ENCODE data around the gene DMRT3. TPM values are rescaled to one million over a fixed set of nuclear protein-coding genes. Genes with fewer than 3 reads are reported as not detected.

The DMRT3 gene, protein sequence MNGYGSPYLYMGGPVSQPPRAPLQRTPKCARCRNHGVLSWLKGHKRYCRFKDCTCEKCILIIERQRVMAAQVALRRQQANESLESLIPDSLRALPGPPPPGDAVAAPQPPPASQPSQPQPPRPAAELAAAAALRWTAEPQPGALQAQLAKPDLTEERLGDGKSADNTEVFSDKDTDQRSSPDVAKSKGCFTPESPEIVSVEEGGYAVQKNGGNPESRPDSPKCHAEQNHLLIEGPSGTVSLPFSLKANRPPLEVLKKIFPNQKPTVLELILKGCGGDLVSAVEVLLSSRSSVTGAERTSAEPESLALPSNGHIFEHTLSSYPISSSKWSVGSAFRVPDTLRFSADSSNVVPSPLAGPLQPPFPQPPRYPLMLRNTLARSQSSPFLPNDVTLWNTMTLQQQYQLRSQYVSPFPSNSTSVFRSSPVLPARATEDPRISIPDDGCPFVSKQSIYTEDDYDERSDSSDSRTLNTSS
- total RNA-seq (not detected), polyA plus RNA-seq (0.09 TPM)

DNA sequence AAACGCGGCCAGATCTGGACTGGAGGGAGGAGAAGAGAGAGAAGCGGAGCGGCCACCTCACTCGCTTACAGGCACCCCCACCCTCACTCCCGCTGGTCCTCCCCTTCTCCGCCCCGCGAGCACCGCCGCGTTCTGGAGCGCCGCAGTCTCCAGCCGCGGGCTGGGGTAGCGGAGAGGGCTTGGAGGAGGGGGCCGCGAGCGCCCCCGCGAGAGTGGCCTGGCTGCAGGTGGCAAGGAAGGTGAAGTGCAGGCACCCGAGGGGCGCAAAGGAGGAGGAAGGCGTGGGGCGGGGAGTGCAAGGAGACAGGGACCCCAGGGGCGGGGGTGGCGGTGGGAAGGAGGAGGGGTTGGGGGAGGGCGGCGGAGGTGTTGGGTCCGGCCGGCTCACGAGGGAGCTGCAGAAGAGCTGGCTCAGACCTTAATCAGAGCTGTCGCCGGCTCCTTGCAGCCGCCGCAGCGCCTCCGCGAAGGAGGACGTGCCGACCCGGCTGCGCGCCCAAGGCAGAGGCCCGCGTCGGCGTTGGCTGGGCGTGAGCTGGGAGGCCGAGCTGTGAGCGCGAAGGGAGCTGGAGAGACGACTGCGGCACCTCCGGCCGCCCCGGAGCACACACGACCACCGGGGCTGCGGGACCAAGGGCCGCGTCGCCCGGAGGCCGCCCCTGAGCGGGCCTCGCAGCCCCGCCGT is at the start of gene DMRT3:
Gene DMRT3 (plus strand): TSS at position 398 of the 685 bp plus-strand sequence. CDS start 347 bp downstream, outside the sequence.
- Histone ChIP-seq H3K4me3 (ENCODE audit: low read depth, low read length) (no peak within 1 kb of the TSS), H3K36me3 (ENCODE audit: insufficient read depth) (no peaks in the 10 kb centered on the region), H3K27ac (ENCODE audit: low read depth) (no peak within 1 kb of the TSS), H3K4me1 (ENCODE audit: insufficient read depth) (no peaks in the 10 kb centered on the region)
- DNase-seq (ENCODE audit: extremely low spot score) = no peak
- 1% methylated on average over 69 of the region's 70 CpGs for WGBS

DNA sequence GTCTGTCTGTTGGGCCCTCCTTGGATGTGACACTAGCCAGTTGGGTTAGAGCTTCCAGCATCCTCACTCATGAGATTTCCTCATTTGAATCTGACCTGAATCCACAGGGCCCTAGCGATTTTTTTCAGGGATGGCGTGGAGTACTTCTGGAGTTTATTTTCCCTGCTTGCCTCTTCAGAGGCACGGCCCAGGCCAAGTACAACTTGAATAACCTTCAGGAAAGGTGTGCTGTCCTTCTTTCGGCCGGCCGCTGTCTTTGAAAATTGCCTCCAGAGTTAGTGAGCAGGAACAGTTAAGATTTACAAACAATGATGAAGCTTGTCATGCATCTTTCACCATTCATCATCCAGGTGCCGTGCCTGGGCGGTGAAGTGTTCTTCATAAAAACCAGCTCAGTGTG is 49.5 kb upstream of the DMRT3 start:
- H3K36me3 ChIP-seq (ENCODE audit: insufficient read depth) = no peaks in the 10 kb centered on the region
- H3K4me1 ChIP-seq (ENCODE audit: insufficient read depth) = no peaks in the 10 kb centered on the region
- 87% methylated on average over 8 of the region's 8 CpGs for WGBS
- DNase-seq (ENCODE audit: extremely low spot score) = no peak
- no peak overlapping the region for H3K27ac ChIP-seq (ENCODE audit: low read depth)
- no peak overlapping the region for H3K4me3 ChIP-seq (ENCODE audit: low read depth, low read length)

DNA sequence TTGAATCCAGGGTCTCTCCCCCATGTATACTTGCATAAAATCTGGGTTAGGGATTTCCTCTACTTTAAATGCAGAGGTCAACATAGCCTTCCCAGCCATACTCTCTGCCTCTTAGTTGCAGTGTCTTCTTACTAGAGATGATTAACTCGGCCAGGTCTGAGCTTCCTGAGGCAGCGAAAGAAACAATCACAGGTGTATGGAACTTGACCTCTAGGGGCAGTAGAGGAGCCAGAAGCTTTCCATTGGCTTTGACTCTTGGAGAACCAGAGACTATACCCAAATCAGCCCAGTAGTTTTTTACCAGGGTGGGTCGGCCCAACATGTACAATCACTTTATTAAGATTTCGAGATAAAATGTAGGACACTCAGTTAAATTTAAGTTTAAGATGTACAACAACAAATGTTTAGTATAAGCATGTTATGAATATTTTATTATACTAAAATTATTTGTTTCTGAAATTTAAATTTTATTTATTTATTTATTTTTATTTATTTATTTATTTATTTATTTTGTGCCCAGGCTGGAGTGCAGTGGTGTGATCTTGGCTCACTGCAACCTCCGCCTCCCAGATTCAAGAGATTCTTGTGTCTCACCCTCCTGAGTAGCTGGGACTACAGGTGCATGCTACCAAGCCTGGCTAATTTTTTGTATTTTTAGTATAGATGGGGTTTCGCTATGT is 48.0 kb upstream of the DMRT3 start:
- WGBS = 74% methylated on average over 6 of the region's 6 CpGs
- Histone ChIP-seq H3K36me3 (ENCODE audit: insufficient read depth) (no peaks in the 10 kb centered on the region), H3K27ac (ENCODE audit: low read depth) (no peak overlapping the region), H3K4me3 (ENCODE audit: low read depth, low read length) (no peak overlapping the region), H3K4me1 (ENCODE audit: insufficient read depth) (no peaks in the 10 kb centered on the region)
- DNase-seq (ENCODE audit: extremely low spot score) = no peak

DNA sequence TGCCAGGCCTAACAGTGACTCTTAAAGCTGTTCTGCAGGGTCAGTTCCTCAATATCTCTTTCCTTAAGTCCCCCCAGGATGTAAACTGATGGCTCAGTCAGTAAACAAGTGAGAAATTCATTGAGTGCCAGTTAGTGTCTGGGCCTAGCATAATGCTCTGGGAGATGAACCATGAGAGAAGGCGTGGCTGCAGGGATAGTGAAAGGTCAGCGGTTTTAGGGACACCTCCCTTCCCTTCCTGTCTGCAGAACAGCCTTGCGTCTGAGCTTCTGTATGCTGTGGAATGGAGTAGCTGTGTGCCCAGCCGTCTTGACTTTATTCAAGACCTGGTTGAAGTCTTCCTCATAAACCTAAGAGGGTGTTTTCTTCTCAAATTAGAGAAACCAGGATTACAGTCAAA is 46.7 kb upstream of the DMRT3 start:
- no peak overlapping the region for H3K4me3 ChIP-seq (ENCODE audit: low read depth, low read length)
- WGBS = 74% methylated on average over 4 of the region's 4 CpGs
- H3K36me3 ChIP-seq (ENCODE audit: insufficient read depth) = no peaks in the 10 kb centered on the region
- H3K4me1 ChIP-seq (ENCODE audit: insufficient read depth) = no peaks in the 10 kb centered on the region
- DNase-seq (ENCODE audit: extremely low spot score) = no peak
- no peak overlapping the region for H3K27ac ChIP-seq (ENCODE audit: low read depth)

DNA sequence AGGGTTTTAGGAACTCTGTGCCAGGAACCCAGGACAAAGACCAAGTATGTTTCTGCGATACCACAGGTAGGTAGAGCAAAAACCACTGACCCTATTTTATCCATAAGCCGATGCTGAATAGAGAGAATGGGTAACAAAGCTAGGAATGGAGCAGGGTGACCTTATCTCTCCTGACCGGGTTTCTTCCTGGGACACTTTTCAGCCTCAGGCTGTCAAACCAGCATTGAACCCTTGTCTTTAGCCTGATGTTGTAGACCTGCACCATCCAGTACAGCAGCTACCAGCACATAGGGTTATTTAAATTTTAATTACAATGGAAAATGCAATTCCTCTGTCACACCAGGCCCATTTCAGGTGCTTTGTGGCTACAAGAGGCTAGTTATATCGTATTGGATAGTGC is 43.1 kb upstream of the DMRT3 start:
- DNase-seq (ENCODE audit: extremely low spot score) = no peak
- Histone ChIP-seq H3K27ac (ENCODE audit: low read depth) (no peak overlapping the region), H3K4me3 (ENCODE audit: low read depth, low read length) (no peak overlapping the region), H3K36me3 (ENCODE audit: insufficient read depth) (no peaks in the 10 kb centered on the region), H3K4me1 (ENCODE audit: insufficient read depth) (no peaks in the 10 kb centered on the region)
- WGBS = 79% methylated on average over 4 of the region's 4 CpGs

DNA sequence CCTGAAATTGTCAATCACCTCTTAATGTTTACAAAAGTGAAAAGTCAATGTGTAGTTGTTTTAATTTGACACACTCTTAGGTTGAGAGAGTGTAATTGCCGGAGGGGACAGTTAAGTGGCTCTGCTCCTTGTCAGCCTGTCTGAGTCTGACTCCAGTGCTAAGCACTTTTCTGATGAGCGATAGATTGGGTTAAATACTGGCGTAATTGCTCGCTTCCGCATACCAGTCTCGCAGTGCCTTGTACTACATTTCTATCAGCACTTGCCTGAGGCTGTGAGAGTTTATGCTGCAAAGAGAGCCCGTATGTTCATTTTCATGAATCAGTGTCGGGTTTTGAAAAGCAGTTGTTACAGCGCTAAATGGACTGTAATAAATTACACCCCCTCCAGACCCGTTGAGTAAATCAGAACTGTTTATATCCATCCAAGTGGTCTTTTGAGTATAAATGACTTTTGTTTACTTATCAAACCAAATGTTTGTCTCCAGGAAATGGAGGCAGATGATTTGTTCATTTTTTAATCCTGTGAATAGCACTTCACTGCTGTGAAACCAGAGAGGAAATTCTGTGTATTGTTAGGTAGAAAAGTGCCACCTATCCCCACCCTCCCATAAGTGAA is 41.0 kb upstream of the DMRT3 start:
- no peak overlapping the region for H3K27ac ChIP-seq (ENCODE audit: low read depth)
- no peaks in the 10 kb centered on the region for H3K36me3 ChIP-seq (ENCODE audit: insufficient read depth)
- WGBS = 14% methylated on average over 10 of the region's 10 CpGs
- no peak overlapping the region for H3K4me3 ChIP-seq (ENCODE audit: low read depth, low read length)
- peak; percentile 31 for DNase-seq (ENCODE audit: extremely low spot score)
- no peaks in the 10 kb centered on the region for H3K4me1 ChIP-seq (ENCODE audit: insufficient read depth)

DNA sequence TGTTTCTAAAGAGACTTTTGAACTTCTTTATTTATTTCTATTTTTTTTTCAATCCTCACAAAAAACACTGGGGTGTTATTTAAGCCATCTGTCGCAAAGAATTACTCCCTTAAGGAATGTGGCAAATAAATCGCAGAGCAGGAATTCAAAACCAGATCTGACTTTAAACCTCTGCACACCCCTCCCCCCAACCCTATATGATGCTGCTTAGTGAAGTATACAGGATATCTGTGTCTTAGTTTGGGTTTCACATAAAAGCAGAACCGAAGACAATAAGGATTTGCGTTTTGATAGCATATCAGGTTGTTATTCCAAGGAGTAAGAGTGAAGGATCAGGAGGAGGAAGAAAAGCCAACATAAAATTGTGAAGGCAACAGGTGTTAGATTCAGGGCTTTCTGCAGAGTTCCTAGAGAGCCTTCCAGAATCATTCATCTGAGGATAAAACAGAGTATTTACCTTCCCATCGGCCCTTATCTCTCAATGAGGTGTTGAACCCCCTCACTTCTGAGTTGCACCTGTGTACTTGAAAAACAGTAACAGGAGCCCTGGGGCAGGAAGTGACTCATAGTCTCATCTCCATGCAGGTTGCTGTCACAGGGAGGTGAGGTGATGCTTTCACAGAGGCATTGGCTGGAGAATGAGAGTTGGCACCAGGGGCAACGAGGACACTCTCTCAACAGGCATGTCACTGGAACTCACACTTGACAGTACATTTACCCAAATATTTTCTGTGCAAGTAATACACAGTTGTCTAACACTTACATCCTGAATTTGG is 33.5 kb upstream of the DMRT3 start:
- 46% methylated on average over 6 of the region's 6 CpGs for WGBS
- no peak overlapping the region for H3K27ac ChIP-seq (ENCODE audit: low read depth)
- H3K4me1 ChIP-seq (ENCODE audit: insufficient read depth) = no peaks in the 10 kb centered on the region
- no peak for DNase-seq (ENCODE audit: extremely low spot score)
- H3K36me3 ChIP-seq (ENCODE audit: insufficient read depth) = no peaks in the 10 kb centered on the region
- H3K4me3 ChIP-seq (ENCODE audit: low read depth, low read length) = no peak overlapping the region

DNA sequence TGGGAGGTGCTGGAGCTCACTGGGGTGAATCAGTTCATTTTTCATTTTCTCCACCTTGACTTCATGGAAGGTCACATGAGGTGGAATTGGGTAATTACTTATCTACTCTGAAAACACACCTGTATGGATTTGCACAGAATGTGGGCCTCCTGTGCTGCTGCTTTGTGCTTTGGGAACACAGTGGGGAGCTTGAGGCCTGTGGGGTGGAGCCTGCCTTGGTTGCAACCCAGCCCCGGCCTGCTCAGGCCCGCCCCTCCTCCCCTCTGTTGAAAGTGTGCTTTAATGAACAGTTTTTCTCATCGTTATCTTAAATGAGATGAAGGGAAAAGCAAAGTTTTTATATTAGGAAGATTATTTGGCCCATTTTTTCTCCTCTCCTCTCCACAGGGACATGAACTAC is 28.5 kb upstream of the DMRT3 start:
- Histone ChIP-seq H3K4me1 (ENCODE audit: insufficient read depth) (no peaks in the 10 kb centered on the region), H3K27ac (ENCODE audit: low read depth) (no peak overlapping the region), H3K4me3 (ENCODE audit: low read depth, low read length) (no peak overlapping the region), H3K36me3 (ENCODE audit: insufficient read depth) (no peaks in the 10 kb centered on the region)
- DNase-seq (ENCODE audit: extremely low spot score) = no peak
- 82% methylated on average over 3 of the region's 3 CpGs for whole genome bisulfite sequencing

DNA sequence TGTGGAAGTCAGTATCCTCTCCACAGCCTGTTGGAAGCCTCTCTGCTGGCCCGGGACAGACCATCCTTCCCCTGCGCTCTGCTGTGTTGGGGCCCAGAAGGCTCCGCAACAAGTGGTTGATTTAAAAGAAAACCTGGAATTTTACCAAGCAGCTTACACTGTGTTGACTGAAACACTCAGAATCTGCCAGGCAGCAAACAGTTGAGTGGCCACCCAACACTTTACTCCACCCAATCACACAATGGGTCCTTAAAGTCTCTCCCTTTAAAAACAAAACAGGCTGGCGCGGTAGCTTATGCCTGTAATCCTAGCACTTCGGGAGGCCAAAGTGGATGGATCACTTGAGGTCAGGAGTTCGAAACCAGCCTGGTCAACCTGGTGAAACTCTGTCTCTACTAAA is 28.0 kb upstream of the DMRT3 start:
- no peaks in the 10 kb centered on the region for H3K4me1 ChIP-seq (ENCODE audit: insufficient read depth)
- no peak overlapping the region for H3K4me3 ChIP-seq (ENCODE audit: low read depth, low read length)
- H3K27ac ChIP-seq (ENCODE audit: low read depth) = no peak overlapping the region
- WGBS = 85% methylated on average over 7 of the region's 7 CpGs
- H3K36me3 ChIP-seq (ENCODE audit: insufficient read depth) = no peaks in the 10 kb centered on the region
- no peak for DNase-seq (ENCODE audit: extremely low spot score)

DNA sequence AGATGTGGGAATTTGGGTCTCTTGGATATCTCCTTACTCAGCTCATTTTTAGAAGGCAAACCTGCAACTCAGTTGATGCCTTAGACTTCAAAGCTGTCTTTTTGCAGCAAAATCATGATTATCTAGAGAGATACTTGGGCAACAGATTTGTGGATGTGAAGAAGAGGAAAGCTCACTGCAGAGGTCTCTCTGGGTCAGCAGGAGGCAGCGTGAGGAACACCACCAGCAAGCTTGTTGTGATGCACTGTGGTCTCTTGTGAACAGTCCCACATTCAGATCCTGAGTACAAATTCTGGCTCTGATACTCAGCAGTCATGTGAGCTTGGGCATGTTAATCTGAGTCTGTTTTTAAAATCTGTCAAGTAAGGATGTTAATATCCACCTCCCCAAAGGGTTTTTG is 26.3 kb upstream of the DMRT3 start:
- Histone ChIP-seq H3K4me1 (ENCODE audit: insufficient read depth) (no peaks in the 10 kb centered on the region), H3K4me3 (ENCODE audit: low read depth, low read length) (no peak overlapping the region), H3K27ac (ENCODE audit: low read depth) (no peak overlapping the region), H3K36me3 (ENCODE audit: insufficient read depth) (no peaks in the 10 kb centered on the region)
- 59% methylated on average over 1 of the region's 1 CpG for WGBS
- no peak for DNase-seq (ENCODE audit: extremely low spot score)

DNA sequence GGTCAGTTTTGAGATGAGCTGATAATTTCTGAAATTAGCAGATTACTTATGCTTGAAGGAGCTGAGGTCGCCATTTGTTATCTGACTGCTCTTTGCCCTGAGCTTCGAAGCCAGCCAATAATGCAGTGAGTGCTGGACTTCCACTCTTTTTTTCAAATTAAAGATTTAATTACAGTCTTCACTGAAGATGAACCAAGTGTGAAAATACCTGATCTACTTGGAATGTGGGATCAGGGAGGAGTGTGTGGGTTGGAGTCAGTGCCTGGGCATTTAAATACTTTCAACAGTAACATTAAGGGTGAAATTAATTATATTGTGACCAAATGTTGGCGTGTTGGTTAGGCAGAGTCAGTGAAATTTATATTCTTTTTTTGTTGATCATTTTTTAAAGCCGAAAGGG is 23.9 kb upstream of the DMRT3 start:
- WGBS = 70% methylated on average over 4 of the region's 4 CpGs
- H3K4me3 ChIP-seq (ENCODE audit: low read depth, low read length) = no peak overlapping the region
- no peaks in the 10 kb centered on the region for H3K4me1 ChIP-seq (ENCODE audit: insufficient read depth)
- no peaks in the 10 kb centered on the region for H3K36me3 ChIP-seq (ENCODE audit: insufficient read depth)
- H3K27ac ChIP-seq (ENCODE audit: low read depth) = no peak overlapping the region
- DNase-seq (ENCODE audit: extremely low spot score) = no peak

DNA sequence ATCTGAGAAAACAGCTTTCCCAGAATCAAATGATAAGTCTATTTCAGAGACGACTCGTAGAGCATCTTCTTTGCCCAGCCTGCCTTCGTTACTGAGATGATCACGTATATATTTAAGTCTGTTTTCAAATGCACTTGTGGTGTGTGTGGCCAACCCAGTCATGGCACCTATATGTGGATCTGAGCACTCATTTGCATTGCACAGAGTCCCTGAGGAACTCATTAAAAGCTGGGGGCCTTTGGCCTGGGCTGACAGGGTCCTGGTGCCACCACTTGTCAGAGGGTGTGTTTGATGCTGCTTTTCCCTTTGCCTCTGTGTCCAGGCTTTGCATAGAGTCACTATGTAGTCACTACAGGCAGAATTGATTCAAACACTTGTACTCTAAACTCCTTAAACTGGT is 17.4 kb upstream of the DMRT3 start:
- 85% methylated on average over 4 of the region's 4 CpGs for WGBS

DNA sequence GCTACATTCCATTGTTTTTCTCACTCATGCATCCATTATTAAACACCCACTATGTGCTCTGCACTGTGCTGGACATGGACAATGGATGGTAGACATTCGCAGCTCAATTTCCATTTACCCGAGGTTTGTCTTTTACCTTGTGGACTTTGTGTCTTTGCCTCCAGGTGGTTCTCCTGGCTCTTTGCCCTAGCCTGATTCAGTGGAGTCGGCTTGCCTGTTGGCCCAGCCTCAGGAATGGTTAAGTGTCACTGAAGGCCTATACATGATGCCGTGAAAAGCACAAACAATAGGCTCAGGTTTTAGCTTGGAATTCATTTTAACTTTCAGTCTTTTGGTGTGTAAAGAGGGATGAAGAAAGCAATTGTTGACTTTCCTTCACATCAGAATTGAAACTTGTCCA is 16.5 kb upstream of the DMRT3 start:
- Histone ChIP-seq H3K4me1 (ENCODE audit: insufficient read depth) (no peaks in the 10 kb centered on the region), H3K36me3 (ENCODE audit: insufficient read depth) (no peaks in the 10 kb centered on the region), H3K4me3 (ENCODE audit: low read depth, low read length) (no peak overlapping the region), H3K27ac (ENCODE audit: low read depth) (no peak overlapping the region)
- WGBS = 77% methylated on average over 4 of the region's 4 CpGs
- no peak for DNase-seq (ENCODE audit: extremely low spot score)

More for the DNA sequence above, 17.4 kb upstream of the DMRT3 start:
- no peak overlapping the region for H3K4me3 ChIP-seq (ENCODE audit: low read depth, low read length)
- DNase-seq (ENCODE audit: extremely low spot score) = no peak
- no peaks in the 10 kb centered on the region for H3K4me1 ChIP-seq (ENCODE audit: insufficient read depth)
- no peaks in the 10 kb centered on the region for H3K36me3 ChIP-seq (ENCODE audit: insufficient read depth)
- no peak overlapping the region for H3K27ac ChIP-seq (ENCODE audit: low read depth)

Data from urinary bladder (tissue), 4 donors.